MCF 10A (cell line): ENCODE results near the gene ANKRD6. TPM values are rescaled to one million over a fixed set of nuclear protein-coding genes. Genes with fewer than 3 reads are reported as not detected.

Source experiments
- BruUV-seq: library from RNA; stranded (reverse); fragments of 400-500 nt; replicated peaks from 2 replicates; lab custom pipeline; 2021; lab: Mats Ljungman, UMichigan
- CTCF ChIA-PET: fragments of 300-600 bp; sonication (Branson Sonifier 250); formaldehyde crosslinking; extraction: SDS; loops from one replicate; lab custom pipeline; 2021; ENCODE audit warnings: antibody characterized with exemption, inconsistent platforms; lab: Yijun Ruan, JAX
- POLR2A ChIA-PET: fragments of 300-600, 350-650 bp; sonication (Branson Sonifier 250); formaldehyde crosslinking; extraction: SDS; loops from one replicate; lab custom pipeline; 2020; ENCODE audit warnings: antibody characterized with exemption, inconsistent platforms; lab: Yijun Ruan, JAX
- DNase-seq: peaks from one replicate; pipeline ENCODE4 v3.0.0-alpha.2; 2018; ENCODE audit not compliant: unreplicated experiment
- H3K27ac Mint-ChIP-seq: one replicate; pipeline ENCODE4 v1.8.0; 2022; ENCODE audit warnings: mild to moderate bottlenecking, low read depth, mixed read lengths; ENCODE audit not compliant: unreplicated experiment
- H3K27me3 Mint-ChIP-seq: one replicate; pipeline ENCODE4 v1.8.0; 2022; ENCODE audit warnings: mixed read lengths; ENCODE audit not compliant: insufficient read depth, unreplicated experiment
- H3K36me3 Mint-ChIP-seq: one replicate; pipeline ENCODE4 v1.8.0; 2022; ENCODE audit warnings: mild to moderate bottlenecking, moderate library complexity, mixed read lengths; ENCODE audit not compliant: insufficient read depth, unreplicated experiment
- H3K4me1 Mint-ChIP-seq: one replicate; pipeline ENCODE4 v1.8.0; 2022; ENCODE audit warnings: mixed read lengths; ENCODE audit not compliant: insufficient read depth, unreplicated experiment
- H3K4me3 Mint-ChIP-seq: one replicate; pipeline ENCODE4 v1.8.0; 2022; ENCODE audit warnings: mild to moderate bottlenecking, moderate library complexity, mixed read lengths; ENCODE audit not compliant: unreplicated experiment
- H3K9me3 Mint-ChIP-seq: one replicate; pipeline ENCODE4 v1.8.0; 2022; ENCODE audit warnings: mixed read lengths; ENCODE audit not compliant: unreplicated experiment
- CTCF ChIP-seq: fragments of 200-600 bp; IDR thresholded peaks from one replicate; pipeline ENCODE4 v1.8.0; 2022; ENCODE audit warnings: antibody characterized with exemption, mild to moderate bottlenecking; ENCODE audit not compliant: unreplicated experiment
- intact Hi-C: fragments of 100-400 bp; cut with micrococcal nuclease; formaldehyde crosslinking; loops from 2 replicates; pipeline ENCODE4 v1.14.1; 2022
- total RNA-seq: library from RNA; stranded (reverse); gene quantifications from 2 replicates; pipeline ENCODE4 v1.2.3, GENCODE V29; 2022

The ANKRD6 gene
- total RNA-seq, 1 experiment from 2014 or later, result 2.1 TPM

GRCh38 chr6:89678531-89678930 lies 245.6 kb downstream of the ANKRD6 start:
- Mint-ChIP-seq H3K4me1 (no peaks in the 10 kb centered on the region), H3K27ac (no peak overlapping the region), H3K9me3 (no peaks in the 10 kb centered on the region), H3K36me3 (peaks cover 90% of the 10 kb centered on the region), H3K4me3 (no peak overlapping the region), H3K27me3 (no peaks in the 10 kb centered on the region)
- POLR2A ChIA-PET, result no interaction called here
- BruUV-seq, result no TSS peak
- intact Hi-C loops, result no loop called here
- TF ChIP-seq CTCF, result no peak
- CTCF ChIA-PET, result interaction anchor here (1.8 kb wide), 1 partner anchor 9 kb away, joined by 5 read pairs; no protein-coding TSS in a partner anchor
- no peak for DNase-seq

- no peak for TF ChIP-seq CTCF
- POLR2A ChIA-PET, result interaction anchor here (0.8 kb wide), 1 partner anchor 41 kb away, joined by 3 read pairs; the partner anchor contains the start of gene LYRM2
- Mint-ChIP-seq H3K27me3 (no peaks in the 10 kb centered on the region), H3K4me1 (no peaks in the 10 kb centered on the region), H3K9me3 (no peaks in the 10 kb centered on the region), H3K4me3 (no peak overlapping the region), H3K27ac (no peak overlapping the region), H3K36me3 (peaks cover 92% of the 10 kb centered on the region)
- DNase-seq, result no peak
- intact Hi-C loops, result no loop called here
- CTCF ChIA-PET, result interaction anchor here (0.6 to 1.8 kb wide), 4 partner anchors 10 to 893 kb away, joined by 3 to 5 read pairs (median 4); no protein-coding TSS in a partner anchor
- no TSS peak for BruUV-seq
These were observed 246.5 kb downstream of the ANKRD6 start for GRCh38 chr6:89679215-89680120.

- Mint-ChIP-seq H3K4me3 (no peak overlapping the region), H3K9me3 (no peaks in the 10 kb centered on the region), H3K27ac (no peak overlapping the region), H3K27me3 (no peaks in the 10 kb centered on the region), H3K36me3 (peaks cover 92% of the 10 kb centered on the region), H3K4me1 (no peaks in the 10 kb centered on the region)
- no peak for TF ChIP-seq CTCF
- peak; percentile 2 for DNase-seq
- ChIA-PET CTCF (interaction anchor here (0.6 to 0.7 kb wide), 2 partner anchors 40 to 892 kb away, joined by 3 to 5 read pairs; no protein-coding TSS in a partner anchor), POLR2A (interaction anchor here (0.8 kb wide), 1 partner anchor 42 kb away, joined by 3 read pairs; the partner anchor contains the start of gene LYRM2)
- intact Hi-C loops, result no loop called here
- no TSS peak for BruUV-seq
These were observed 247.2 kb downstream of the ANKRD6 start for GRCh38 chr6:89680150-89680549.

GRCh38 chr6:89680551-89680950 lies 247.6 kb downstream of the ANKRD6 start:
- no peak for DNase-seq
- POLR2A ChIA-PET, result no interaction called here
- TF ChIP-seq CTCF, result no peak
- H3K27me3 Mint-ChIP-seq, result no peaks in the 10 kb centered on the region
- intact Hi-C loops, result no loop called here
- H3K4me1 Mint-ChIP-seq, result no peaks in the 10 kb centered on the region
- H3K4me3 Mint-ChIP-seq, result no peak overlapping the region
- no peak overlapping the region for H3K27ac Mint-ChIP-seq
- no TSS peak for BruUV-seq
- CTCF ChIA-PET, result interaction anchor here (0.7 kb wide), 1 partner anchor 41 kb away, joined by 3 read pairs; no protein-coding TSS in a partner anchor
- H3K9me3 Mint-ChIP-seq, result no peaks in the 10 kb centered on the region
- peaks cover 92% of the 10 kb centered on the region for H3K36me3 Mint-ChIP-seq
